OCI-LY7 (cell line): ENCODE data around the gene RASSF10.

Experiments
- CTCF ChIP-seq: fragments of 200-600 bp; sonication (generic); conservative IDR thresholded peaks from 2 replicates; pipeline ENCODE4 v1.5.1; 2014; ENCODE audit warnings: mild to moderate bottlenecking, antibody characterized with exemption, low read length, moderate library complexity, mixed read lengths
- EZH2phosphoT487 ChIP-seq: fragments of 200-600 bp; sonication (generic); IDR thresholded peaks from 2 replicates; pipeline ENCODE4 v1.6.1; 2018; ENCODE audit warnings: low read depth, borderline replicate concordance, mild to moderate bottlenecking, mixed run types, antibody characterized with exemption, low read length, moderate library complexity, mixed read lengths

DNA sequence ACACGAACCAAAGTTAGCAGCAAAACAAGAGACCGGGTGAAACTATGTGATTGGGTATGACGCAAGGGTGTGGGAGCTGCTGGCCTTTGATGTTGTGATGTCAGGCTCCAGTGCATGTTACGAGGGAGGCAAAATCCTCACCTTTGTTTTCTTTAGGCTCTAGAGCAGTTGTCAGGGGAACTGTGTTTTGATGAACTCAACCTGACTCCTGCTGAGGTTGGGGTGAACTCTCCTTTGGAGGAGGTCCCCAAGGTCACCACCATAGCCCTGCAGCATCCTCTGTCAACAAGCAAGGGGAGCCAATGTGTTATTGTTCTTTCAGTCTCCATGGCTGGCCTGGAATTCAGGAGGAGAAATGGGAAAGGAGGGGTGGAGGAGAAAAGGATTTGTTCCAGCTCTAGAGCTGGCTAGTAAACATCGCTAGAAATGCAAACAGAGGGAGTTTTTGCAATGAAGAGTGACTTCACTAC is 33.8 kb downstream of the RASSF10 start:
- TF ChIP-seq CTCF (no peak), EZH2phosphoT487 (no peak)
